Measurements from ENCODE around the gene CASK.

DNA sequence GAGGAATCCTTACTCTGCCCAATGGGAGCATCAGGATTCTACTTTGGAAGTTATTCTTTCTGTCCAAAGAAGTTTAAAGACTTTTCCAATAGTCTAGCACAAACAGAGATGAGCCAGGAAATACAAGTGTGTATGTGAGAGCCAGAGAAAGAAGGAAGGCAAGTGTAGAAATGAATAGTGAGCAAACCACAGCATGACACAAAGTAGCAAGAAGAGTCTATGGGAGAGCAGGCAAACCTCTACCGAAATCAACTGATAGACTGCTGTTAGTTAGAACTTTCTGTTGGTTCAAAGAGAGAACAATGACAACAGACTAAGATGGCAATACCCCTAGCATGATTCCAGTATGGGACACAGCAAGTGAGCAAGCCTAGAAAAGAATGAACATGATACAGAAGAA is 250.7 kb downstream of the CASK start:
- no peak for TF ChIP-seq POLR2A (IDR thresholded peaks at IDR 0.05; ENCODE audit: low read length)
- TF ChIP-seq GATA1 (IDR thresholded peaks at IDR 0.05; ENCODE audit: low read depth, low read length): no peak

All from erythroblast (primary cell).